Brain microvascular endothelial cell (primary cell): ENCODE results near the gene CLCNKA.

ENCODE experiments used
- DNase-seq: peaks from one replicate; pipeline ENCODE4 v3.0.0-alpha.2; 2020
- H3K27ac ChIP-seq: fragments of 250-450 bp; sonication (Bioruptor Pico); 2 replicates; pipeline ENCODE4 v1.5.1; 2020; ENCODE audit warnings: mild to moderate bottlenecking, moderate library complexity
- H3K27me3 ChIP-seq: fragments of 250-450 bp; sonication (Bioruptor Pico); replicated peaks from 2 replicates; pipeline ENCODE4 v1.5.1; 2020; ENCODE audit warnings: mild to moderate bottlenecking
- H3K36me3 ChIP-seq: fragments of 250-450 bp; sonication (Bioruptor Pico); replicated peaks from 2 replicates; pipeline ENCODE4 v1.5.1; 2020; ENCODE audit warnings: mild to moderate bottlenecking
- H3K4me3 ChIP-seq: 2 replicates; pipeline ENCODE4 v1.5.1; 2011; ENCODE audit warnings: low read depth, mild to moderate bottlenecking, control low read depth, low read length, moderate library complexity
- CTCF ChIP-seq: IDR thresholded peaks from 2 replicates; pipeline ENCODE4 v1.5.1; 2011; ENCODE audit warnings: low read depth, mild to moderate bottlenecking, moderate library complexity, low read length, control low read depth, inconsistent platforms; ENCODE audit errors: missing control alignments
- in situ Hi-C: cut with HindIII; loops from 2 replicates; pipeline ENCODE4 v1.10.0; 2017; ENCODE audit warnings: low sequenced_read_pairs, low pct_ligation_motif_present

The CLCNKA gene

GRCh38 chr1:15988856-15989736, 32.7 kb upstream of the CLCNKA start:
- in situ Hi-C loops: no loop called here
- Histone ChIP-seq H3K27me3 (no peaks in the 10 kb centered on the region), H3K36me3 (no peaks in the 10 kb centered on the region), H3K27ac (no peak overlapping the region), H3K4me3 (no peak overlapping the region)
- no peak for DNase-seq
- TF ChIP-seq CTCF: no peak

GRCh38 chr1:15989776-15990175, 32.1 kb upstream of the CLCNKA start:
- no peak for DNase-seq
- in situ Hi-C loops: no loop called here
- Histone ChIP-seq H3K4me3 (no peak overlapping the region), H3K36me3 (no peaks in the 10 kb centered on the region), H3K27ac (no peak overlapping the region), H3K27me3 (no peaks in the 10 kb centered on the region)
- no peak for TF ChIP-seq CTCF

GRCh38 chr1:15991427-15992186, 30.2 kb upstream of the CLCNKA start:
- Histone ChIP-seq H3K4me3 (no peak overlapping the region), H3K27me3 (no peaks in the 10 kb centered on the region), H3K36me3 (no peaks in the 10 kb centered on the region), H3K27ac (no peak overlapping the region)
- no peak for TF ChIP-seq CTCF
- in situ Hi-C loops: no loop called here
- no peak for DNase-seq

- in situ Hi-C loops: no loop called here
- DNase-seq: no peak
- TF ChIP-seq CTCF: no peak
- no peaks in the 10 kb centered on the region for H3K27me3 ChIP-seq
- H3K4me3 ChIP-seq: no peak overlapping the region
- no peaks in the 10 kb centered on the region for H3K36me3 ChIP-seq
- no peak overlapping the region for H3K27ac ChIP-seq
These were observed 29.7 kb upstream of the CLCNKA start for GRCh38 chr1:15992187-15992553.

GRCh38 chr1:15992582-15993500, 29.0 kb upstream of the CLCNKA start:
- TF ChIP-seq CTCF: no peak
- Histone ChIP-seq H3K36me3 (no peaks in the 10 kb centered on the region), H3K27me3 (no peaks in the 10 kb centered on the region), H3K27ac (no peak overlapping the region), H3K4me3 (no peak overlapping the region)
- in situ Hi-C loops: no loop called here
- DNase-seq: no peak
